H1 (cell line): ENCODE measurements around the gene COL10A1. TPM values are rescaled to one million over a fixed set of nuclear protein-coding genes. Genes with fewer than 3 reads are reported as not detected.

Experiments used
- CTCF ChIA-PET: fragments of 300-600 bp; sonication (Branson Sonifier 250); formaldehyde crosslinking; loops from one replicate; lab custom pipeline; 2021; ENCODE audit not compliant: partially characterized antibody; lab: Charles Lee
- POLR2A ChIA-PET: fragments of 300-600 bp; sonication (Branson Sonifier 250); formaldehyde crosslinking; loops from one replicate; lab custom pipeline; 2021; ENCODE audit warnings: inconsistent platforms; ENCODE audit not compliant: partially characterized antibody; lab: Charles Lee
- DNase-seq, 2 experiments: peaks; one replicate each; pipeline versions ENCODE4 v3.0.0 to v3.0.0-alpha.2; 2010 to 2022; ENCODE audit warnings: low spot score in 2 of 2, low read depth in 1 of 2, mixed read lengths in 1 of 2
- FAIRE-seq: peaks from 2 replicates; lab custom pipeline; 2011; peaks lifted over from hg19 to GRCh38; lab: Jason Lieb, UNC
- H2AFZ ChIP-seq: 2 replicates; pipeline ENCODE4 v1.8.1; 2012; ENCODE audit warnings: low read length, inconsistent platforms
- H2AK5ac ChIP-seq: 2 replicates; pipeline ENCODE4 v1.6.1; 2013; ENCODE audit warnings: low read depth, low read length
- H2BK120ac ChIP-seq: replicated peaks from 2 replicates; pipeline ENCODE3; 2013; ENCODE audit warnings: low read depth, low read length, inconsistent platforms
- H2BK12ac ChIP-seq: 2 replicates; pipeline ENCODE4 v1.6.1; 2013; ENCODE audit warnings: low read depth, low read length
- H2BK15ac ChIP-seq: 2 replicates; pipeline ENCODE4 v1.6.1; 2013; ENCODE audit warnings: low read length
- H2BK20ac ChIP-seq: 2 replicates; pipeline ENCODE4 v1.6.1; 2013; ENCODE audit warnings: low read length
- H2BK5ac ChIP-seq: 2 replicates; pipeline ENCODE4 v1.6.1; 2013; ENCODE audit warnings: low read depth, low read length
- H3K14ac ChIP-seq: 2 replicates; pipeline ENCODE4 v1.6.1; 2013; ENCODE audit warnings: inconsistent platforms; ENCODE audit not compliant: insufficient read length
- H3K18ac ChIP-seq: 2 replicates; pipeline ENCODE4 v1.6.1; 2013; ENCODE audit warnings: low read length; ENCODE audit errors: extremely low read depth
- H3K23ac ChIP-seq: 2 replicates; pipeline ENCODE4 v1.6.1; 2013; ENCODE audit warnings: inconsistent platforms; ENCODE audit not compliant: insufficient read length
- H3K23me2 ChIP-seq: 2 replicates; pipeline ENCODE4 v1.6.1; 2013; ENCODE audit warnings: low read depth, low read length
- H3K27ac ChIP-seq: 2 replicates; pipeline ENCODE4 v1.6.1; 2011; ENCODE audit warnings: low read depth, low read length, inconsistent platforms
- H3K27me3 ChIP-seq, 4 experiments: replicated peaks in 1 of 4; 1 replicate in 1 of 4; 2 replicates in 3 of 4; pipeline versions ENCODE4 v1.6.1 to v1.8.1; 2011 to 2013; ENCODE audit warnings: low read length in 3 of 4, mild to moderate bottlenecking in 3 of 4, inconsistent platforms in 2 of 4, mixed read lengths in 2 of 4, moderate library complexity in 1 of 4; ENCODE audit not compliant: control insufficient read depth in 3 of 4, insufficient read depth in 3 of 4; ENCODE audit errors: extremely low read depth in 1 of 4
- H3K36me3 ChIP-seq, 4 experiments: 2 replicates each; pipeline versions ENCODE4 v1.6.1 to v1.8.1; 2011 to 2013; ENCODE audit warnings: mild to moderate bottlenecking in 4 of 4, low read length in 3 of 4, moderate library complexity in 2 of 4, control low read depth in 1 of 4, inconsistent platforms in 1 of 4; ENCODE audit not compliant: insufficient read depth in 4 of 4, control insufficient read depth in 2 of 4
- H3K4ac ChIP-seq: replicated peaks from 2 replicates; pipeline ENCODE3; 2013; ENCODE audit warnings: low read length, low read depth, mixed read lengths, inconsistent platforms; ENCODE audit not compliant: insufficient read length
- H3K4me1 ChIP-seq, 4 experiments: replicated peaks in 1 of 4; 1 replicate in 1 of 4; 2 replicates in 3 of 4; pipeline versions ENCODE4 v1.6.1 to v1.8.1; 2011 to 2013; ENCODE audit warnings: low read length in 3 of 4, inconsistent platforms in 2 of 4, mixed read lengths in 1 of 4; ENCODE audit not compliant: insufficient read depth in 4 of 4, control insufficient read depth in 3 of 4
- H3K4me2 ChIP-seq, 2 experiments: 2 replicates each; pipeline versions ENCODE4 v1.6.1 to v1.8.1; 2011 to 2013; ENCODE audit warnings: low read depth in 2 of 2, low read length in 2 of 2, control low read depth in 1 of 2, inconsistent platforms in 1 of 2, mild to moderate bottlenecking in 1 of 2; ENCODE audit not compliant: insufficient read depth in 1 of 2
- H3K4me3 ChIP-seq, 4 experiments: fragments of 200-600, 300-600 bp in 1 of 4; sonication (generic), shearing (Covaris generic), sonication (Bioruptor Twin) in 1 of 4; 2 replicates each; pipeline versions ENCODE4 v1.5.1 to v1.8.1; 2011 to 2016; ENCODE audit warnings: low read length in 4 of 4, low read depth in 3 of 4, control low read depth in 2 of 4, inconsistent platforms in 2 of 4, mild to moderate bottlenecking in 2 of 4, mixed read lengths in 1 of 4, moderate library complexity in 1 of 4; ENCODE audit not compliant: insufficient read depth in 2 of 4; ENCODE audit errors: extremely low read depth in 1 of 4
- H3K56ac ChIP-seq: replicated peaks from 2 replicates; pipeline ENCODE3; 2013; ENCODE audit warnings: low read depth, mild to moderate bottlenecking, mixed read lengths, low read length, inconsistent platforms; ENCODE audit not compliant: insufficient read length
- H3K79me1 ChIP-seq: 2 replicates; pipeline ENCODE4 v1.6.1; 2013; ENCODE audit warnings: low read depth, low read length, control low read depth
- H3K79me2 ChIP-seq, 2 experiments: 2 replicates each; pipeline versions ENCODE4 v1.6.1 to v1.8.1; 2012 to 2013; ENCODE audit warnings: low read length in 2 of 2, mild to moderate bottlenecking in 2 of 2, inconsistent platforms in 1 of 2; ENCODE audit not compliant: insufficient read depth in 2 of 2, control insufficient read depth in 1 of 2
- H3K9ac ChIP-seq, 4 experiments: replicated peaks in 1 of 4; 1 replicate in 1 of 4; 2 replicates in 3 of 4; pipeline versions ENCODE4 v1.6.1 to v1.8.1; 2011 to 2013; ENCODE audit warnings: low read depth in 3 of 4, low read length in 3 of 4, control low read depth in 2 of 4, mild to moderate bottlenecking in 2 of 4, moderate library complexity in 2 of 4, inconsistent platforms in 1 of 4; ENCODE audit errors: extremely low read depth in 1 of 4
- H3K9me3 ChIP-seq, 2 experiments: 2 replicates each; pipeline versions ENCODE4 v1.6.1 to v1.8.1; 2012 to 2013; ENCODE audit warnings: mild to moderate bottlenecking in 2 of 2, moderate library complexity in 2 of 2, control low read depth in 1 of 2, inconsistent platforms in 1 of 2, low read depth in 1 of 2, low read length in 1 of 2, mixed read lengths in 1 of 2; ENCODE audit not compliant: insufficient read depth in 2 of 2
- H4K20me1 ChIP-seq, 2 experiments: replicated peaks in 1 of 2; 2 replicates each; pipeline versions ENCODE3 to v1.8.1; 2011 to 2013; ENCODE audit warnings: inconsistent platforms in 2 of 2, low read length in 2 of 2, mild to moderate bottlenecking in 1 of 2; ENCODE audit not compliant: insufficient read depth in 2 of 2, control insufficient read depth in 1 of 2
- H4K5ac ChIP-seq: 2 replicates; pipeline ENCODE4 v1.6.1; 2013; ENCODE audit warnings: low read length, low read depth, mixed read lengths, inconsistent platforms; ENCODE audit not compliant: insufficient read length
- H4K8ac ChIP-seq: 2 replicates; pipeline ENCODE4 v1.8.0; 2013; ENCODE audit warnings: mild to moderate bottlenecking, moderate library complexity, low read length, inconsistent platforms; ENCODE audit not compliant: insufficient read depth; ENCODE audit errors: extremely low read depth
- H4K91ac ChIP-seq: replicated peaks from 2 replicates; pipeline ENCODE3; 2013; ENCODE audit warnings: low read length, mixed read lengths, inconsistent platforms; ENCODE audit not compliant: insufficient read length
- ASH2L ChIP-seq: fragments of 200-600, 300-600 bp; sonication (generic); IDR thresholded peaks from one replicate; pipeline ENCODE4 v1.7.1; 2017; ENCODE audit warnings: low read length
- CHD1 ChIP-seq: IDR thresholded peaks from 2 replicates; pipeline ENCODE4 v1.6.1; 2012; ENCODE audit warnings: low read depth, low read length, improper control_type of control experiment
- CHD2 ChIP-seq: IDR thresholded peaks from 2 replicates; pipeline ENCODE4 v1.6.1; 2012; ENCODE audit warnings: low read length, improper control_type of control experiment
- CREB1 ChIP-seq: IDR thresholded peaks from 2 replicates; pipeline ENCODE4 v1.6.1; 2012; ENCODE audit warnings: inconsistent platforms
- CTBP2 ChIP-seq: IDR thresholded peaks from 2 replicates; pipeline ENCODE4 v1.7.0; 2011; ENCODE audit warnings: borderline replicate concordance, mild to moderate bottlenecking, moderate library complexity, mixed read lengths, low read length; ENCODE audit not compliant: insufficient read depth, insufficient read length
- HDAC6 ChIP-seq: IDR thresholded peaks from one replicate; pipeline ENCODE4 v1.7.1; 2012; ENCODE audit warnings: low read depth, mild to moderate bottlenecking, inconsistent platforms, low read length, moderate library complexity
- KDM1A ChIP-seq: fragments of 200-600, 300-600 bp; sonication (generic); IDR thresholded peaks from 2 replicates; pipeline ENCODE4 v1.7.1; 2016; ENCODE audit warnings: mild to moderate bottlenecking, low read length, borderline replicate concordance
- NANOG ChIP-seq: IDR thresholded peaks from 2 replicates; pipeline ENCODE4 v1.6.1; 2011; ENCODE audit warnings: low read length, low read depth, mild to moderate bottlenecking, inconsistent platforms; ENCODE audit not compliant: insufficient read depth, poor library complexity, severe bottlenecking
- PHF8 ChIP-seq: fragments of 200-600 bp; sonication (generic); conservative IDR thresholded peaks from 2 replicates; pipeline ENCODE4 v1.7.1; 2012; ENCODE audit warnings: low read depth, mild to moderate bottlenecking, inconsistent platforms, low read length, moderate library complexity
- POLR2AphosphoS5 ChIP-seq: IDR thresholded peaks from 2 replicates; pipeline ENCODE4 v1.6.1; 2011; ENCODE audit warnings: low read depth, low read length
- SP2 ChIP-seq: IDR thresholded peaks from 2 replicates; pipeline ENCODE4 v1.6.1; 2012; ENCODE audit warnings: mild to moderate bottlenecking, low read length, inconsistent platforms
- SUZ12 ChIP-seq: fragments of 200-600 bp; sonication (generic); IDR thresholded peaks from 2 replicates; pipeline ENCODE4 v1.6.1; 2012; ENCODE audit warnings: mild to moderate bottlenecking, inconsistent platforms, low read length, moderate library complexity, mixed read lengths
- TAF7 ChIP-seq: optimal IDR thresholded peaks from 2 replicates; pipeline ENCODE3; 2011; ENCODE audit warnings: low read depth, mild to moderate bottlenecking, inconsistent platforms, low read length, moderate library complexity, borderline replicate concordance
- TCF12 ChIP-seq: IDR thresholded peaks from 2 replicates; pipeline ENCODE4 v1.6.1; 2011; ENCODE audit warnings: low read depth, mild to moderate bottlenecking, low read length
- WGBS, 2 experiments: shearing (Covaris generic) in 1 of 2; methylation state at CpG; one replicate each; pipeline versions ENCODE4 v1.1.6 to v1.1.7; 2013 to 2015; ENCODE audit warnings: low lambda C conversion rate in 2 of 2, mixed read lengths in 2 of 2, inconsistent platforms in 1 of 2, low coverage in 1 of 2, missing lambda C conversion rate in 1 of 2; ENCODE audit not compliant: insufficient replicate concordance in 2 of 2, insufficient coverage in 1 of 2, insufficient read length in 1 of 2; ENCODE audit errors: extremely low coverage in 1 of 2, missing lambda C conversion rate in 1 of 2; 5-methylcytosine and 5-hydroxymethylcytosine counted together
- polyA plus RNA-seq, 7 experiments: library from polyadenylated mRNA; depleted of rRNA in 3 of 7; stranded (reverse) in 5 of 7; unstranded in 2 of 7; fragments of >200 nt in 5 of 7; fragments of 200-250 nt in 2 of 7; gene quantifications; 1 replicate in 5 of 7; 2 replicates in 1 of 7; 4 replicates in 1 of 7; pipeline versions ENCODE4 v1.2.1 to v1.2.3, GENCODE V29; 2011 to 2013; ENCODE audit warnings: missing spikeins in 2 of 7, mixed read lengths in 2 of 7
- total RNA-seq: library from RNA; stranded (reverse); fragmentation: NEBNext Ultra II Directional; extraction: Animal tissue kit (Norgen Biotek cat#: 25700); gene quantifications from 2 replicates; pipeline ENCODE4 v1.2.1, GENCODE V29; 2021
- TF ChIP-seq, protein P1 (sequence below): IDR thresholded peaks from 2 replicates; pipeline ENCODE4 v1.6.1; 2011; ENCODE audit warnings: low read depth, mild to moderate bottlenecking, low read length; ENCODE audit not compliant: insufficient read depth

COL10A1 gene
- total and polyA plus RNA-seq, 2 of the 8 experiments (the other 6 are each of a cell fraction or from before 2014, with no cell fraction given) = not detected

DNA sequence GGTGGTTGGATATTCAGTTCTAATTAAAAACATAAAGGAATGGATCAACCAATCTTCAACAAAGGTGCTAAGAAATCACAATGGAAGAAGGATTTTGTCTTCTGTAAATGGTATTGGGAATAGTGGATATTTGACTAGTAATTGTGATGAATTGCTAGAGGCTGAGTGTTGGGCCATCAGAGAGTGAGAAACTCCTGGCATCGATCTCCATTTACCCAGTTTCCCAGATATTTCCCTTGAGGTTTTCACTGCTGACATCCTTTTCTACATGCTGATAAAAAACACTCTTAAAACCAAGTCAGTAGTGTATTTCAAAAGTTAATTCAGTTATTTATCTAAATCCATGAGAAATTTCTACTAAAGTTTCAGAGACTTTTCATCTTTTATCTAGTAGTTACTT lies 40.4 kb upstream of the COL10A1 start:
- Histone ChIP-seq H3K4me1 (no peaks in the 10 kb centered on the region), H3K27me3 (no peaks in the 10 kb centered on the region)
- WGBS, 2 experiments = 100% methylated on average over 1 of the region's 1 CpG; no CpG with 5 or more reads in 1 of the 2 experiments
- TF ChIP-seq CHD1 (no peak), NANOG (no peak), ASH2L (no peak), TAF7 (no peak), KDM1A (no peak), POLR2AphosphoS5 (no peak), HDAC6 (no peak), SP2 (no peak), CHD2 (no peak), TCF12 (no peak), CTBP2 (no peak), SUZ12 (no peak), CREB1 (no peak), PHF8 (no peak)
- TF ChIP-seq, protein P1, sequence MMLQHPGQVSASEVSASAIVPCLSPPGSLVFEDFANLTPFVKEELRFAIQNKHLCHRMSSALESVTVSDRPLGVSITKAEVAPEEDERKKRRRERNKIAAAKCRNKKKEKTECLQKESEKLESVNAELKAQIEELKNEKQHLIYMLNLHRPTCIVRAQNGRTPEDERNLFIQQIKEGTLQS = no peak

More for the DNA sequence above, 40.4 kb upstream of the COL10A1 start:
- H3K79me1 ChIP-seq = no peaks in the 10 kb centered on the region
- no peak overlapping the region for H3K27ac ChIP-seq
- H3K23ac ChIP-seq = no peak overlapping the region
- H2BK20ac ChIP-seq = no peak overlapping the region
- H3K4me3 ChIP-seq = no peak overlapping the region
- FAIRE-seq (no peak), DNase-seq (no peak)
- H3K4ac ChIP-seq = no peak overlapping the region
- H3K9me3 ChIP-seq = no peaks in the 10 kb centered on the region; a peak in 1 of 4 replicates
- no peak overlapping the region for H4K8ac ChIP-seq
- H4K91ac ChIP-seq = no peak overlapping the region
- peaks cover 0 to 16% of the 10 kb centered on the region in 2 experiments; a peak in 2 of 4 replicates for H3K79me2 ChIP-seq
- H3K9ac ChIP-seq = no peak overlapping the region
- H2BK5ac ChIP-seq = no peak overlapping the region
- H3K14ac ChIP-seq = no peak overlapping the region
- H3K56ac ChIP-seq = no peak overlapping the region
- H2BK12ac ChIP-seq = no peak overlapping the region
- no peaks in the 10 kb centered on the region for H3K23me2 ChIP-seq
- POLR2A ChIA-PET = no interaction called here
- no peaks in the 10 kb centered on the region for H3K36me3 ChIP-seq
- no peak overlapping the region for H2AK5ac ChIP-seq
- H2BK15ac ChIP-seq = no peak overlapping the region
- no peak overlapping the region for H3K4me2 ChIP-seq
- CTCF ChIA-PET = no interaction called here
- H4K5ac ChIP-seq = no peak overlapping the region
- no peak overlapping the region for H2BK120ac ChIP-seq
- no peak overlapping the region for H2AFZ ChIP-seq
- no peaks in the 10 kb centered on the region for H4K20me1 ChIP-seq
- H3K18ac ChIP-seq = no peak overlapping the region
